Measurements from ENCODE around the gene IL5. TPM values are rescaled to one million over a fixed set of nuclear protein-coding genes. Genes with fewer than 3 reads are reported as not detected.

IL5 gene
- total RNA-seq, 4 donors from 2014 or later: not detected

GRCh38 chr5:132493241-132493640 lies 50.1 kb downstream of the IL5 start:
- TF ChIP-seq CTCF (IDR thresholded peaks at IDR 0.05; ENCODE audit: low read depth): no peak

- TF ChIP-seq CTCF (IDR thresholded peaks at IDR 0.05; ENCODE audit: low read depth): no peak
Observed at GRCh38 chr5:132492386-132493125, 50.8 kb downstream of the IL5 start.

Other genes starting within 250 kb of the IL5 start
- gene SLC22A4, start 249.1 kb downstream of the IL5 start, total RNA-seq: 1 to 10 TPM in 1 of 4 donors, under 1 TPM in 2, not detected in 1; 0.33 to 1.2 (median 0.66) TPM
- 1 to 10 TPM; 5.6 to 8.2 (median 6.8) TPM for gene SLC22A5, start 173.8 kb downstream of the IL5 start, total RNA-seq
- 10 to 100 TPM in 3 of 4 donors, 1 to 10 TPM in 1; 8.3 to 66.7 (median 16.1) TPM for gene IRF1, start 52.7 kb downstream of the IL5 start, total RNA-seq
- gene RAD50, start 13.5 kb upstream of the IL5 start, total RNA-seq: 10 to 100 TPM; 34.8 to 76.3 (median 40.9) TPM
- under 1 TPM in 1 of 4 donors, not detected in 3; 0.66 TPM for gene IL13, start 114.7 kb upstream of the IL5 start, total RNA-seq
- gene IL4, start 130.5 kb upstream of the IL5 start, total RNA-seq: not detected
- gene KIF3A, start 194.0 kb upstream of the IL5 start, total RNA-seq: 1 to 10 TPM; 2.1 to 5.8 (median 4.3) TPM
- gene CCNI2, start 203.9 kb upstream of the IL5 start, total RNA-seq: not detected
- gene SEPTIN8, start 233.7 kb upstream of the IL5 start, total RNA-seq: 10 to 100 TPM; 19.9 to 30.8 (median 22.4) TPM